Trophoblast cell (in vitro differentiated cells and primary cell): ENCODE results near the gene TYK2.

Source experiments
- DNase-seq, 2 donors: peaks; one replicate each; pipeline ENCODE4 v3.0.0-alpha.2; 2016
- H2AFZ ChIP-seq: 2 replicates; pipeline ENCODE4 v1.6.1; 2013; ENCODE audit warnings: low read length, moderate library complexity, mild to moderate bottlenecking; ENCODE audit not compliant: insufficient read depth, poor library complexity
- H2AK5ac ChIP-seq: 2 replicates; pipeline ENCODE4 v1.6.1; 2013; ENCODE audit warnings: mild to moderate bottlenecking, low read length
- H2BK120ac ChIP-seq: 2 replicates; pipeline ENCODE4 v1.6.1; 2013; ENCODE audit warnings: low read length, mild to moderate bottlenecking, moderate library complexity; ENCODE audit not compliant: insufficient read depth, poor library complexity
- H2BK12ac ChIP-seq: 2 replicates; pipeline ENCODE4 v1.6.1; 2013; ENCODE audit warnings: mild to moderate bottlenecking, low read length, moderate library complexity
- H2BK5ac ChIP-seq: 2 replicates; pipeline ENCODE4 v1.6.1; 2013; ENCODE audit warnings: low read length, low read depth, moderate library complexity, mild to moderate bottlenecking; ENCODE audit not compliant: poor library complexity
- H3K14ac ChIP-seq: 2 replicates; pipeline ENCODE4 v1.6.1; 2013; ENCODE audit warnings: mild to moderate bottlenecking, low read length
- H3K18ac ChIP-seq: 2 replicates; pipeline ENCODE4 v1.6.1; 2013; ENCODE audit warnings: mild to moderate bottlenecking, low read length
- H3K23ac ChIP-seq: 2 replicates; pipeline ENCODE4 v1.6.1; 2013; ENCODE audit warnings: low read length
- H3K27ac ChIP-seq: 2 replicates; pipeline ENCODE4 v1.5.1; 2013; ENCODE audit warnings: low read depth, mild to moderate bottlenecking, inconsistent platforms, low read length, moderate library complexity
- H3K27me3 ChIP-seq: 2 replicates; pipeline ENCODE4 v1.6.1; 2013; ENCODE audit warnings: inconsistent platforms, mild to moderate bottlenecking, low read length, moderate library complexity; ENCODE audit not compliant: insufficient read depth
- H3K36me3 ChIP-seq, 2 experiments: 1 replicate in 1 of 2; 2 replicates in 1 of 2; pipeline ENCODE4 v1.6.1; 2013; ENCODE audit warnings: low read length in 2 of 2, mild to moderate bottlenecking in 2 of 2, moderate library complexity in 1 of 2; ENCODE audit not compliant: insufficient read depth in 2 of 2, control insufficient read depth in 1 of 2
- H3K4ac ChIP-seq: 2 replicates; pipeline ENCODE4 v1.6.1; 2013; ENCODE audit warnings: low read depth, mild to moderate bottlenecking, low read length, moderate library complexity
- H3K4me1 ChIP-seq, 2 experiments: 1 replicate in 1 of 2; 2 replicates in 1 of 2; pipeline ENCODE4 v1.6.1; 2013; ENCODE audit warnings: low read length in 2 of 2, mild to moderate bottlenecking in 2 of 2, moderate library complexity in 1 of 2; ENCODE audit not compliant: insufficient read depth in 2 of 2, control insufficient read depth in 1 of 2
- H3K4me2 ChIP-seq: 2 replicates; pipeline ENCODE4 v1.6.1; 2013; ENCODE audit warnings: inconsistent platforms, mild to moderate bottlenecking, low read length, moderate library complexity
- H3K4me3 ChIP-seq: 2 replicates; pipeline ENCODE4 v1.5.1; 2013; ENCODE audit warnings: mild to moderate bottlenecking, low read depth, low read length, inconsistent platforms
- H3K79me1 ChIP-seq: one replicate; pipeline ENCODE4 v1.6.1; 2013; ENCODE audit warnings: low read length
- H3K79me2 ChIP-seq: 2 replicates; pipeline ENCODE4 v1.6.1; 2013; ENCODE audit warnings: low read length, mild to moderate bottlenecking; ENCODE audit not compliant: control insufficient read depth, insufficient read depth, poor library complexity
- H3K9ac ChIP-seq: 2 replicates; pipeline ENCODE4 v1.6.1; 2013; ENCODE audit warnings: mild to moderate bottlenecking, low read length
- H3K9me3 ChIP-seq: 2 replicates; pipeline ENCODE4 v1.6.1; 2013; ENCODE audit warnings: low read depth, mild to moderate bottlenecking, control low read depth, inconsistent platforms, low read length; ENCODE audit not compliant: insufficient read depth
- H4K12ac ChIP-seq: 2 replicates; pipeline ENCODE4 v1.6.1; 2013; ENCODE audit warnings: low read depth, mild to moderate bottlenecking, low read length, moderate library complexity
- H4K8ac ChIP-seq: 2 replicates; pipeline ENCODE4 v1.6.1; 2013; ENCODE audit warnings: low read depth, mild to moderate bottlenecking, low read length, moderate library complexity
- H4K91ac ChIP-seq: one replicate; pipeline ENCODE4 v1.6.1; 2013; ENCODE audit warnings: low read depth, mild to moderate bottlenecking, low read length, moderate library complexity
- WGBS: extraction: QIAGEN DNeasy Blood & Tissue Kit; methylation state at CpG from one replicate; pipeline ENCODE4 v1.1.7; 2013; ENCODE audit warnings: missing lambda C conversion rate; ENCODE audit not compliant: insufficient read length, insufficient coverage; ENCODE audit errors: extremely low coverage; 5-methylcytosine and 5-hydroxymethylcytosine counted together

TYK2 gene

DNA sequence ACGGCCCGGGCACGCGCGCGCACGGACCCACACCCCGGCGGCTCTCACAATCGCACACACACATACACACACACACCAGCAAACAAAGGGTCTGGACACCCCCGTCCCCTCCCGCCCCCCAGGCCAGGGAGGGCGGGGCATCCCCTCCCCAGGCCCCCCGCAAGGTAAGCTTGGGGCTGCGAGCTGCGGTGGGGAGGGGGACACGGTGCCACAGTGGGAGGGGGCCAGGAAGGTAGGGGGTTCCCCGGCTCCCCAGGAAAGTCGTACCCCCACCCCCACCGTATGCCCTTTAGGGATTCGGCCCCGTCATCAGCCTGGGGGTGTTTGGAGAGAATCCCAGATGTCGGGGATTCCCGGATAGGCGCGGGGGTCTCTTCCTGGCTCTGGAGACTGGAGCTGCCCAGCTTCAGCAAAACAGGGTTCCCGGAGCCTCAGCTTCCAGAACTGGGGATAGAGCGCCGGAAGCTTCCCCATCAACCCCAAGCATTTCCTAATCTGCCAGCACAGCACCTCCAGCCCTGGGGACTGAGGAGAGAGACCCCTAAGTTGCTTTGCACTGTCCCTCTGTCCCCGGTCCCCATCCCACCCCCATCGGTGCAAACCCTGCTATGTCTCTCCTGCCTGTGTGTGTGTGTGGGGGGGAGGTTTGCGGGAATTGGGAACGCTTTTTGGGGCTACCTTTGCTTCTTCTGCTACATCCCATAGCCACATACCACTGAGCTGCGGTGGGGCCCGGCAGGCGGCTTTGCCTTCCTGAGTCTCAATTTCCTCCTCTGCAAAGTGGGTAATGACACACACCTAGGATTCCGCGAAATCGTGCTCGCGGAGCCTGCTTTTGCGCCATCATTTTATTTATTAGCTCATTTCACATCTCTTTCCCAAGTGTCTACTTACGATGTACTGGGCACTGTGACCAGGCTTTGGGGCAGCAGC is 24.8 kb upstream of the TYK2 start:
- H3K4me3 ChIP-seq: peak overlapping the region; percentile 90
- no peaks in the 10 kb centered on the region for H3K9me3 ChIP-seq
- H2BK5ac ChIP-seq: no peak overlapping the region
- no peak overlapping the region for H2AFZ ChIP-seq
- peaks cover 12% of the 10 kb centered on the region for H3K27me3 ChIP-seq
- no peak overlapping the region for H3K23ac ChIP-seq
- H3K14ac ChIP-seq: no peak overlapping the region
- H2BK12ac ChIP-seq: no peak overlapping the region
- H3K9ac ChIP-seq: no peak overlapping the region
- no peak overlapping the region for H4K8ac ChIP-seq
- peaks cover 0 to 9% of the 10 kb centered on the region in 2 experiments for H3K36me3 ChIP-seq
- peaks cover 12% of the 10 kb centered on the region for H3K79me2 ChIP-seq
- H4K91ac ChIP-seq: no peak overlapping the region
- H2BK120ac ChIP-seq: no peak overlapping the region
- no CpG with 5 or more reads among the region's 43 CpGs for WGBS
- peaks cover 6% of the 10 kb centered on the region for H3K79me1 ChIP-seq
- H3K4ac ChIP-seq: no peak overlapping the region
- H2AK5ac ChIP-seq: no peak overlapping the region
- DNase-seq: no peak
- peaks cover 4 to 13% of the 10 kb centered on the region in 2 experiments for H3K4me1 ChIP-seq
- H4K12ac ChIP-seq: no peak overlapping the region
- no peak overlapping the region for H3K27ac ChIP-seq
- no peak overlapping the region for H3K18ac ChIP-seq
- peak overlapping the region; percentile 100 for H3K4me2 ChIP-seq

DNA sequence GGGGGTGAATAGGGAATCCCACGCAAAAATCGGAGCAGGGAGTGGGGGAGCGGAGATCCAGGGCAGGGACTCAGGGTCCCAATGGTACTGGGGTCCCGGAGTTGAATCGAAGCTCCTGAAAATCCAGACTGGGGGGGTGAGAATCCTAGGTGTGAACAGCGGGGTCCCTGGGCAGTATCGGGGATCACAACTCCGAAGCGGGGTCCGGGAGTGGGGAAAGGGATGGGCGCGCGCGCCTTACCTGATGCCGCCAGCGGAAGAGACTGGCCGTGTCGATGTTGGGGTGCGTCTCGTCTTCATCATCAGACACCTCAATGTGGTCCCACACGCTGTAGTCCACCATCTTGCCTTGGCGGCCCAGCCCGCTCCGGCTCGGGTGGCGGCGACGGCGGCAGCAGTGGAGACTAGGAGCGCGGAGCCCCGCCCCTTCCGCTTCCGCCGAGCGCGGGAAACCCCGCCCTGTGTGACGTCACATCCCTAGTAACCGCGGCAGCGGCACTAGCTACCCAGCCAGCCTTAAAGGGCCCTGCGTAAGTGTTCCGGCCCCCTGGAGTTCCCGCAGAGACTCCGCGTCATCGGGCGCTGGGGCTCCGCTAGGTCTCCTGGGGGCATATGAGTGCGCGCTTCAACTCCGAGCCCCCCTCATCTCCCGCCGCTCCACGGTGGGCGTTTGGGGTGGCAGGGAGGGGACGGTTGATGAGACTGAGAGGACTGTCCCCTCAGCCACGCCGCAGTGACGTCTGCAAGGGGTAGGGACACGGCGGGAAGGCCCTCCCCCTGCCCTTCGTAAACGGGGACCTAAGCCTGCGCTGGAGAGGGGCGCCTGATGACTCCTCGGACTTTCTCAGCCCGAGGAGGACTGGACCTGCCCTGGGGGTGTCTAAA is 23.0 kb upstream of the TYK2 start, which contains the start of gene CDC37:
TSS of gene CDC37 (minus strand) at position 406 of the 885 bp plus-strand sequence. CDS start at position 343, 63 bp downstream.
- Histone ChIP-seq H2BK5ac (peak within 1 kb of the TSS; percentile 18), H3K18ac (peak within 1 kb of the TSS; percentile 34), H3K4me2 (peak within 1 kb of the TSS; percentile 100), H3K9ac (peak within 1 kb of the TSS; percentile 85), H3K9me3 (no peaks in the 10 kb centered on the region), H3K36me3 (peaks cover 5 to 16% of the 10 kb centered on the region in 2 experiments), H3K4ac (peak within 1 kb of the TSS; percentile 88), H2BK12ac (no peak within 1 kb of the TSS), H4K8ac (peak within 1 kb of the TSS; percentile 82), H3K23ac (no peak within 1 kb of the TSS), H3K27me3 (peaks cover 12% of the 10 kb centered on the region), H4K12ac (peak within 1 kb of the TSS; percentile 35), H2AFZ (peak within 1 kb of the TSS; percentile 83), H3K4me3 (peak within 1 kb of the TSS; percentile 94), H3K79me1 (peaks cover 6% of the 10 kb centered on the region), H3K27ac (no peak within 1 kb of the TSS), H2BK120ac (peak within 1 kb of the TSS; percentile 80), H3K4me1 (peaks cover 4 to 13% of the 10 kb centered on the region in 2 experiments), H3K79me2 (peaks cover 12% of the 10 kb centered on the region), H3K14ac (peak within 1 kb of the TSS; percentile 36), H2AK5ac (peak within 1 kb of the TSS; percentile 28), H4K91ac (peak within 1 kb of the TSS; percentile 41)
- peak; percentile 98 to 99 for DNase-seq
- WGBS: no CpG with 5 or more reads among the region's 69 CpGs

DNA sequence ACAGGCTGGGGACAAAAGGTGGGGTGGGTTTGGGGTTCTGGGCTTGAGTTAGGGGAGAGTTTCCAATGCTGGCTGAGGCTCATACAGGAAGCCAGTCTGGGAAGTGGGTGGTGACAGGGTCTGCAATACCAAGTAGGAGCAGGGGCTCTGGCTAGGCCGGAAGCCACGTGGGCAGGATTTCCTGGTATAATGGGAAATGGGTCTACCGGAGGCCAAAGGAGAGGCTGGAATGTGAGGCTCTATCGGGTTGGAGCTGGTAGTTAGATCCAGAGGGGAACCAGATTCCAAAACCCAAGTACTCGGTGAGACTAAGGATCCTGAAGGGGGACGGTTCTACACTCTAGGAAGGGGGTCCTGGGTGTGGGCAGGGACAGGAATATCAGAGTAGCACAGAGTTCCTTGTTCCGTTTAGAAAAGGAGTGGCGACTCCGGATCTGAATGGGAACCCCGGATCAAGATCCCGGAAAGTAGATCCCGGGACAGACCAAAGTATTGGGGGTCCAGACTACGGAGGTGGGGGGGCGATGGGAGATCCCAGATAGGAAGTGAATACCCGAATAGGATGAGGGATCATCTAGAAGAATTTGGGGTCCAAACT is 22.2 kb upstream of the TYK2 start:
- no CpG with 5 or more reads among the region's 15 CpGs for WGBS
- H3K4me1 ChIP-seq: peaks cover 4 to 13% of the 10 kb centered on the region in 2 experiments
- H3K4ac ChIP-seq: peak overlapping the region; percentile 88
- peak in 1 of 2 donors; percentile 53 for DNase-seq
- H2BK12ac ChIP-seq: no peak overlapping the region
- H3K9ac ChIP-seq: peak overlapping the region; percentile 85
- peak overlapping the region; percentile 41 for H2AFZ ChIP-seq
- peaks cover 6% of the 10 kb centered on the region for H3K79me1 ChIP-seq
- H3K9me3 ChIP-seq: no peaks in the 10 kb centered on the region
- H3K14ac ChIP-seq: peak overlapping the region; percentile 30
- peak overlapping the region; percentile 100 for H3K4me2 ChIP-seq
- H4K91ac ChIP-seq: peak overlapping the region; percentile 31
- H3K27me3 ChIP-seq: peaks cover 12% of the 10 kb centered on the region
- peak overlapping the region; percentile 32 for H3K18ac ChIP-seq
- peaks cover 11 to 25% of the 10 kb centered on the region in 2 experiments for H3K36me3 ChIP-seq
- peak overlapping the region; percentile 50 for H4K8ac ChIP-seq
- peak overlapping the region; percentile 7 for H2BK5ac ChIP-seq
- H3K23ac ChIP-seq: no peak overlapping the region
- H4K12ac ChIP-seq: no peak overlapping the region
- peak overlapping the region; percentile 94 for H3K4me3 ChIP-seq
- H2BK120ac ChIP-seq: no peak overlapping the region
- H2AK5ac ChIP-seq: peak overlapping the region; percentile 28
- H3K79me2 ChIP-seq: peaks cover 12% of the 10 kb centered on the region
- H3K27ac ChIP-seq: no peak overlapping the region

DNA sequence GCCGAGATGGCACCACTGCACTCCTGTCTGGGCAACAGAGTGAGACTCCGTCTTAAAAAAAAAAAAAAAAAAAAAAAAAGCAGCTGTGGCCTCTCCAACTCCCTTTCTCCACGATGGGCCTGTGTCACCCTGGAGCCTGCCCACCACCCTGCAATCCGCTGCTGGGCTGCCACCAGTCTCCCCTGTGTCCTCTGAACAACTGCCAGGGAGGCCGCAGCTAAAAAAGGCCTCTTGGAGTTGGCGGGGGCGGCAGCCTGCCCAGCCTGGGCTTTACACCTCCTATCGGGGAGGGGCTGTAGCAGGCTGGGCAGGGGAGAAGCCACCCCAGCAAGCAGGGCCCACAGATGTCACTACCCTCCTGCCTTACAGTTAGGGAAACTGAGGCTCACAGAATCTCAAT is 19.5 kb upstream of the TYK2 start:
- Histone ChIP-seq H3K79me2 (peaks cover 12% of the 10 kb centered on the region), H4K8ac (no peak overlapping the region), H3K4me2 (no peak overlapping the region), H3K4ac (peak overlapping the region; percentile 27), H3K79me1 (peaks cover 6% of the 10 kb centered on the region), H3K4me1 (peaks cover 4 to 13% of the 10 kb centered on the region in 2 experiments), H3K14ac (no peak overlapping the region), H3K9me3 (peaks cover 1% of the 10 kb centered on the region), H3K27ac (no peak overlapping the region), H3K18ac (peak overlapping the region; percentile 46), H3K36me3 (peaks cover 30 to 46% of the 10 kb centered on the region in 2 experiments), H2BK12ac (no peak overlapping the region), H2AK5ac (no peak overlapping the region), H4K91ac (no peak overlapping the region), H2BK5ac (no peak overlapping the region), H2BK120ac (no peak overlapping the region), H3K9ac (no peak overlapping the region), H2AFZ (no peak overlapping the region), H3K23ac (no peak overlapping the region), H4K12ac (no peak overlapping the region), H3K27me3 (peaks cover 3% of the 10 kb centered on the region), H3K4me3 (no peak overlapping the region)
- DNase-seq: no peak
- whole genome bisulfite sequencing: no CpG with 5 or more reads among the region's 8 CpGs
